Natural killer cell (primary cell): ENCODE measurements around the gene A4GNT. TPM values are rescaled to one million over a fixed set of nuclear protein-coding genes. Genes with fewer than 3 reads are reported as not detected.
"Not testable (repeated sequence)": the region's sequence is repeated elsewhere in the genome, so short reads cannot be mapped to it uniquely, and the experiment has no call there.

Experiments used
- ATAC-seq, 3 donors: fragments of 150-1000 bp in 2 of 3; fragments of 200-7000 bp in 1 of 3; cut with Tn5 transposase; 1 replicate in 1 of 3; 2 replicates in 2 of 3; pipeline ENCODE4 v1.10.0; 2021; ENCODE audit warnings: mild to moderate bottlenecking in 2 of 3, moderate library complexity in 2 of 3
- DNase-seq, 2 donors: peaks; one replicate each; pipeline versions ENCODE4 v3.0.0 to v3.0.0-alpha.2; 2013 to 2021; ENCODE audit warnings: mixed read lengths in 1 of 2
- H3K27ac ChIP-seq: one replicate; pipeline ENCODE4 v1.5.1; 2013; ENCODE audit warnings: mild to moderate bottlenecking, low read length
- H3K27me3 ChIP-seq: one replicate; pipeline ENCODE4 v1.6.1; 2013; ENCODE audit warnings: low read length; ENCODE audit not compliant: control insufficient read depth, insufficient read depth
- H3K36me3 ChIP-seq: one replicate; pipeline ENCODE4 v1.6.1; 2013; ENCODE audit warnings: low read length; ENCODE audit not compliant: control insufficient read depth, insufficient read depth
- H3K4me1 ChIP-seq: one replicate; pipeline ENCODE4 v1.6.1; 2013; ENCODE audit warnings: low read length; ENCODE audit not compliant: control insufficient read depth, insufficient read depth
- H3K4me3 ChIP-seq: one replicate; pipeline ENCODE4 v1.5.1; 2013; ENCODE audit warnings: low read length
- H3K9me3 ChIP-seq: one replicate; pipeline ENCODE4 v1.6.1; 2013; ENCODE audit warnings: low read length; ENCODE audit not compliant: control insufficient read depth, insufficient read depth
- H3K27ac Mint-ChIP-seq, 2 donors: one replicate each; pipeline ENCODE4 v1.8.0; 2022; ENCODE audit warnings: mild to moderate bottlenecking in 2 of 2, mixed read lengths in 2 of 2, moderate library complexity in 1 of 2
- H3K27me3 Mint-ChIP-seq, 2 donors: one replicate each; pipeline ENCODE4 v1.8.0; 2022; ENCODE audit warnings: low read depth in 2 of 2, mixed read lengths in 2 of 2
- H3K36me3 Mint-ChIP-seq: one replicate; pipeline ENCODE4 v1.8.0; 2022; ENCODE audit warnings: mixed read lengths
- H3K4me1 Mint-ChIP-seq, 2 donors: one replicate each; pipeline ENCODE4 v1.8.0; 2022; ENCODE audit warnings: mixed read lengths in 2 of 2
- H3K4me3 Mint-ChIP-seq: one replicate; pipeline ENCODE4 v1.8.0; 2022; ENCODE audit warnings: mild to moderate bottlenecking, moderate library complexity, mixed read lengths
- H3K9me3 Mint-ChIP-seq, 2 donors: one replicate each; pipeline ENCODE4 v1.8.0; 2022; ENCODE audit warnings: mixed read lengths in 2 of 2
- whole genome bisulfite sequencing: methylation state at CpG from one replicate; pipeline ENCODE4 v1.1.7; 2013; ENCODE audit warnings: missing lambda C conversion rate; ENCODE audit not compliant: insufficient coverage; 5-methylcytosine and 5-hydroxymethylcytosine counted together
- intact Hi-C: fragments of 100-400 bp; cut with micrococcal nuclease; formaldehyde crosslinking; loops from one replicate; pipeline ENCODE4 v1.14.2; 2022
- total RNA-seq, 4 donors: library from RNA; stranded (reverse); fragments of 120-200 nt in 1 of 4; gene quantifications; one replicate each; pipeline versions ENCODE4 v1.2.3 to v1.2.4, GENCODE V29; 2013 to 2022
- TF ChIP-seq, protein P1 (sequence below): fragments of 200-600 bp; IDR thresholded peaks from one replicate; pipeline ENCODE4 v1.8.0; 2022; ENCODE audit warnings: antibody characterized with exemption

Gene A4GNT
- total RNA-seq, 3 donors from 2014 or later (not counting 1 experiment from before 2014, with no cell fraction given), result not detected

- H3K27me3 Mint-ChIP-seq, result peaks cover 3 to 9% of the 10 kb centered on the region in 2 donors
- H3K27ac Mint-ChIP-seq, result no peak overlapping the region
- peaks cover 7 to 8% of the 10 kb centered on the region in 2 donors for H3K9me3 Mint-ChIP-seq
Observed at GRCh38 chr3:138154534-138154933, 22.3 kb upstream of the A4GNT start.

DNA sequence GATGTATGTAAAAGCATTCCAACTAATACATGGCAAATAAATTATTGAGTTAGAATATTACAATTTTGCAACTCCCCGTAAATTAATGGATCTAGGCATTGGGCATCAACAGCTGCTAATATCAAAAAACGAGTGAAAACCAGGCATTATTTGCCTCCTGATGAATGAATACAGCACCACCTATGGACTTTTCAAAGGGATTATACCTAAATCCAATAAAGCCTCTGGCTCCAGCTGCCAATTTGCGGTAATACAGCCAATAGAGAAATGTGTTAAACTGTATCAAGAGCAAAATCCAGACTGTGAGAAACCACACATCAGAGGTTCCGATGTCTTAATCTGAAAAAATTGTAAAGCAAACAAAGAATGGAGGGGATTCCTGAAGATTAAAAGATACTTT, 16.3 kb upstream of the A4GNT start:
- no peaks in the 10 kb centered on the region for H3K9me3 ChIP-seq
- ATAC-seq (no peak), DNase-seq (no peak)
- no peaks in the 10 kb centered on the region for H3K36me3 Mint-ChIP-seq
- H3K36me3 ChIP-seq, result no peaks in the 10 kb centered on the region
- TF ChIP-seq, protein P1, sequence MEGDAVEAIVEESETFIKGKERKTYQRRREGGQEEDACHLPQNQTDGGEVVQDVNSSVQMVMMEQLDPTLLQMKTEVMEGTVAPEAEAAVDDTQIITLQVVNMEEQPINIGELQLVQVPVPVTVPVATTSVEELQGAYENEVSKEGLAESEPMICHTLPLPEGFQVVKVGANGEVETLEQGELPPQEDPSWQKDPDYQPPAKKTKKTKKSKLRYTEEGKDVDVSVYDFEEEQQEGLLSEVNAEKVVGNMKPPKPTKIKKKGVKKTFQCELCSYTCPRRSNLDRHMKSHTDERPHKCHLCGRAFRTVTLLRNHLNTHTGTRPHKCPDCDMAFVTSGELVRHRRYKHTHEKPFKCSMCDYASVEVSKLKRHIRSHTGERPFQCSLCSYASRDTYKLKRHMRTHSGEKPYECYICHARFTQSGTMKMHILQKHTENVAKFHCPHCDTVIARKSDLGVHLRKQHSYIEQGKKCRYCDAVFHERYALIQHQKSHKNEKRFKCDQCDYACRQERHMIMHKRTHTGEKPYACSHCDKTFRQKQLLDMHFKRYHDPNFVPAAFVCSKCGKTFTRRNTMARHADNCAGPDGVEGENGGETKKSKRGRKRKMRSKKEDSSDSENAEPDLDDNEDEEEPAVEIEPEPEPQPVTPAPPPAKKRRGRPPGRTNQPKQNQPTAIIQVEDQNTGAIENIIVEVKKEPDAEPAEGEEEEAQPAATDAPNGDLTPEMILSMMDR, result no peak
- H3K9me3 Mint-ChIP-seq, result peaks cover 2% of the 10 kb centered on the region in 2 donors
- no peak overlapping the region for H3K27ac Mint-ChIP-seq
- H3K4me1 ChIP-seq, result no peaks in the 10 kb centered on the region
- peaks cover 7 to 18% of the 10 kb centered on the region in 2 donors for H3K27me3 Mint-ChIP-seq
- H3K4me3 Mint-ChIP-seq, result no peak overlapping the region
- intact Hi-C loops, result no loop called here
- no peaks in the 10 kb centered on the region for H3K27me3 ChIP-seq
- no peak overlapping the region for H3K27ac ChIP-seq
- no peaks in the 10 kb centered on the region for H3K4me1 Mint-ChIP-seq
- 82% methylated on average over 4 of the region's 4 CpGs for WGBS
- no peak overlapping the region for H3K4me3 ChIP-seq

More at GRCh38 chr3:138154534-138154933, 22.3 kb upstream of the A4GNT start:
- Histone ChIP-seq H3K9me3 (no peaks in the 10 kb centered on the region), H3K27ac (no peak overlapping the region), H3K4me1 (no peaks in the 10 kb centered on the region), H3K36me3 (no peaks in the 10 kb centered on the region), H3K4me3 (no peak overlapping the region), H3K27me3 (no peaks in the 10 kb centered on the region)
- intact Hi-C loops, result no loop called here
- Mint-ChIP-seq H3K4me1 (no peaks in the 10 kb centered on the region), H3K4me3 (no peak overlapping the region), H3K36me3 (peaks cover 10% of the 10 kb centered on the region)
- DNase-seq (no peak), ATAC-seq (no peak)
- TF ChIP-seq, protein P1, result no peak

- H3K4me1 ChIP-seq, DNase-seq, H3K27ac ChIP-seq, H3K9me3 Mint-ChIP-seq, H3K4me1 Mint-ChIP-seq, intact Hi-C loops, H3K27me3 ChIP-seq, ATAC-seq, H3K27ac Mint-ChIP-seq, H3K36me3 Mint-ChIP-seq, H3K4me3 Mint-ChIP-seq, H3K9me3 ChIP-seq, H3K4me3 ChIP-seq, H3K36me3 ChIP-seq: not testable (repeated sequence)
- WGBS, result 95% methylated on average over 3 of the region's 3 CpGs
- H3K27me3 Mint-ChIP-seq, result peaks cover 16 to 36% of the 10 kb centered on the region in 2 donors
Observed at GRCh38 chr3:138142181-138142580, 10.0 kb upstream of the A4GNT start.

DNA sequence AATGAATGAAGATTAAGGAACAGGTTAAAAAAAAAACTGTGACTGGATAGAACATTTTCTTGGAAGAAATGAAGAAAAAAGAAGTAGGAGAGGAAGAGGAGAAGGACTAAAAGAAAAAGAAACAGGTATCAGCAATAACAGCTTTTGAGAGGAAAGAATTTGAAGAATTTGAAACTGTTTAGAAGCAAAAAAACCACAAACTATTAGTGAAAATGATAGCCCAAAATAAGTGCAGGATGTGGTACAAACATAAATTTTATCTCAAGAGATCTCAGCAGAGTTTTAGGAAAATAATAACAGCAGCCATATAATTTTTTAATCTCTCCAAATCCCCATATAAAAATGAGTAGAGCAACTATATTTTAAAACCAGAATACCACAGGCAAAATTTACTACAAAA, 8.8 kb upstream of the A4GNT start:
- H3K27ac ChIP-seq, result no peak overlapping the region
- Mint-ChIP-seq H3K9me3 (no peaks in the 10 kb centered on the region), H3K4me1 (no peaks in the 10 kb centered on the region), H3K36me3 (no peaks in the 10 kb centered on the region), H3K4me3 (no peak overlapping the region), H3K27me3 (peaks cover 15 to 33% of the 10 kb centered on the region in 2 donors), H3K27ac (no peak overlapping the region)
- intact Hi-C loops, result no loop called here
- TF ChIP-seq, protein P1, result no peak
- ATAC-seq (no peak), DNase-seq (no peak)
- H3K9me3 ChIP-seq, result no peaks in the 10 kb centered on the region
- H3K36me3 ChIP-seq, result no peaks in the 10 kb centered on the region
- H3K4me1 ChIP-seq, result no peaks in the 10 kb centered on the region
- no peak overlapping the region for H3K4me3 ChIP-seq
- no peaks in the 10 kb centered on the region for H3K27me3 ChIP-seq
